BJ (cell line): Measurements from ENCODE around the gene TPGS1. TPM values are rescaled to one million over a fixed set of nuclear protein-coding genes. Genes with fewer than 3 reads are reported as not detected.

Source experiments
- CTCF ChIA-PET: fragments of 350-600 bp; formaldehyde crosslinking; extraction: SDS; loops from one replicate; lab custom pipeline; 2021; ENCODE audit warnings: antibody characterized with exemption, inconsistent platforms; lab: Yijun Ruan, JAX
- POLR2A ChIA-PET: fragments of 300-600 bp; sonication (Branson Sonifier 250); formaldehyde crosslinking; extraction: SDS; loops from one replicate; lab custom pipeline; 2021; ENCODE audit warnings: antibody characterized with exemption; lab: Charles Lee
- DNase-seq: peaks from one replicate; pipeline ENCODE4 v3.0.0-alpha.2; 2011; ENCODE audit warnings: low read depth
- H3K27me3 ChIP-seq: 2 replicates; pipeline ENCODE4 v1.6.0; 2011; ENCODE audit warnings: low read length; ENCODE audit not compliant: control insufficient read depth, insufficient read depth
- H3K36me3 ChIP-seq: 2 replicates; pipeline ENCODE4 v1.5.1; 2011; ENCODE audit warnings: low read length; ENCODE audit not compliant: control insufficient read depth, insufficient read depth
- H3K4me3 ChIP-seq: 2 replicates; pipeline ENCODE4 v1.5.1; 2011; ENCODE audit warnings: low read depth, mild to moderate bottlenecking, control low read depth, low read length
- CTCF ChIP-seq: IDR thresholded peaks from 2 replicates; pipeline ENCODE4 v1.5.1; 2011; ENCODE audit warnings: low read depth, mild to moderate bottlenecking, control low read depth, inconsistent platforms, low read length, moderate library complexity; ENCODE audit not compliant: insufficient read depth
- polyA plus RNA-seq: library from polyadenylated mRNA; depleted of rRNA; stranded (reverse); fragments of >200 nt; gene quantifications from 2 replicates; pipeline ENCODE4 v1.2.3, GENCODE V29; 2011

The TPGS1 gene
- polyA plus RNA-seq, 1 experiment, result 6.8 TPM

- DNase-seq, result no peak
- CTCF ChIA-PET, result interaction anchor here (1.5 kb wide), 1 partner anchor 10 kb away, joined by 4 read pairs; the partner anchor contains the start of gene TPGS1
- Histone ChIP-seq H3K4me3 (no peak overlapping the region), H3K27me3 (peaks cover 11% of the 10 kb centered on the region), H3K36me3 (no peaks in the 10 kb centered on the region)
- no peak for TF ChIP-seq CTCF
- POLR2A ChIA-PET, result no interaction called here
Observed at GRCh38 chr19:496986-497385, 10.3 kb upstream of the TPGS1 start.

- POLR2A ChIA-PET, result no interaction called here
- Histone ChIP-seq H3K4me3 (no peak overlapping the region), H3K27me3 (peaks cover 11% of the 10 kb centered on the region), H3K36me3 (no peaks in the 10 kb centered on the region)
- no peak for TF ChIP-seq CTCF
- no peak for DNase-seq
- CTCF ChIA-PET, result interaction anchor here (0.9 to 1.5 kb wide), 2 partner anchors 9 to 13 kb away, joined by 3 to 4 read pairs; partner anchors contain the start of gene TPGS1
Observed at GRCh38 chr19:497491-497868, 9.8 kb upstream of the TPGS1 start.

GRCh38 chr19:497869-498510, 9.3 kb upstream of the TPGS1 start:
- ChIA-PET CTCF (interaction anchor here (0.9 to 1.5 kb wide), 2 partner anchors 9 to 13 kb away, joined by 3 to 4 read pairs; partner anchors contain the start of gene TPGS1), POLR2A (no interaction called here)
- H3K36me3 ChIP-seq, result no peaks in the 10 kb centered on the region
- DNase-seq, result no peak
- H3K4me3 ChIP-seq, result no peak overlapping the region
- TF ChIP-seq CTCF, result no peak
- H3K27me3 ChIP-seq, result peaks cover 11% of the 10 kb centered on the region

- Histone ChIP-seq H3K27me3 (peaks cover 11% of the 10 kb centered on the region), H3K36me3 (no peaks in the 10 kb centered on the region), H3K4me3 (no peak overlapping the region)
- POLR2A ChIA-PET, result no interaction called here
- DNase-seq, result no peak
- TF ChIP-seq CTCF, result no peak
- CTCF ChIA-PET, result interaction anchor here (0.9 to 1.5 kb wide), 2 partner anchors 8 to 12 kb away, joined by 3 to 4 read pairs; partner anchors contain the start of gene TPGS1
Observed at GRCh38 chr19:498511-498891, 8.8 kb upstream of the TPGS1 start.

- no peak overlapping the region for H3K4me3 ChIP-seq
- DNase-seq, result no peak
- H3K27me3 ChIP-seq, result peaks cover 11% of the 10 kb centered on the region
- ChIA-PET POLR2A (no interaction called here), CTCF (no interaction called here)
- no peak for TF ChIP-seq CTCF
- no peaks in the 10 kb centered on the region for H3K36me3 ChIP-seq
Observed at GRCh38 chr19:498977-499623, 8.2 kb upstream of the TPGS1 start.
